H9 (cell line): ENCODE measurements around the gene PPP1CB. TPM values are rescaled to one million over a fixed set of nuclear protein-coding genes. Genes with fewer than 3 reads are reported as not detected.

ENCODE experiments used
- DNase-seq: peaks from one replicate; pipeline ENCODE4 v3.0.0-alpha.2; 2017
- H2AFZ ChIP-seq: one replicate; pipeline ENCODE4 v1.6.1; 2013; ENCODE audit warnings: mild to moderate bottlenecking, low read length, control low read depth, moderate library complexity
- H2AK5ac ChIP-seq: 2 replicates; pipeline ENCODE4 v1.6.1; 2013; ENCODE audit warnings: low read length, control low read depth, mixed read lengths; ENCODE audit not compliant: insufficient read length
- H2BK120ac ChIP-seq: one replicate; pipeline ENCODE4 v1.6.1; 2013; ENCODE audit warnings: low read depth, mild to moderate bottlenecking, low read length, control low read depth, inconsistent platforms; ENCODE audit not compliant: poor library complexity, severe bottlenecking
- H2BK12ac ChIP-seq: 2 replicates; pipeline ENCODE4 v1.6.1; 2013; ENCODE audit warnings: low read length, control low read depth, mixed read lengths, low read depth; ENCODE audit not compliant: insufficient read length
- H2BK15ac ChIP-seq: 2 replicates; pipeline ENCODE4 v1.6.1; 2013; ENCODE audit warnings: low read depth, low read length, control low read depth
- H2BK20ac ChIP-seq: one replicate; pipeline ENCODE4 v1.6.1; 2013; ENCODE audit warnings: low read depth, mild to moderate bottlenecking, low read length, control low read depth, inconsistent platforms; ENCODE audit not compliant: poor library complexity, severe bottlenecking
- H2BK5ac ChIP-seq: 2 replicates; pipeline ENCODE4 v1.6.1; 2013; ENCODE audit warnings: low read length, control low read depth, mixed read lengths; ENCODE audit not compliant: insufficient read length
- H3K14ac ChIP-seq: 2 replicates; pipeline ENCODE4 v1.6.1; 2013; ENCODE audit warnings: low read length, control low read depth; ENCODE audit not compliant: insufficient read depth
- H3K18ac ChIP-seq: 2 replicates; pipeline ENCODE4 v1.6.1; 2013; ENCODE audit warnings: low read depth, mild to moderate bottlenecking, mixed read lengths, low read length, control low read depth; ENCODE audit not compliant: insufficient read length
- H3K23ac ChIP-seq: 2 replicates; pipeline ENCODE4 v1.6.1; 2013; ENCODE audit warnings: low read length, control low read depth, mixed read lengths, low read depth; ENCODE audit not compliant: insufficient read length
- H3K23me2 ChIP-seq: 2 replicates; pipeline ENCODE4 v1.6.1; 2013; ENCODE audit warnings: low read depth, mild to moderate bottlenecking, mixed read lengths, low read length, control low read depth; ENCODE audit not compliant: insufficient read length, poor library complexity, severe bottlenecking
- H3K27ac ChIP-seq: 2 replicates; pipeline ENCODE4 v1.5.1; 2013; ENCODE audit warnings: low read length, control low read depth, mixed read lengths, low read depth; ENCODE audit not compliant: insufficient read length
- H3K27me3 ChIP-seq: 2 replicates; pipeline ENCODE4 v1.6.1; 2013; ENCODE audit warnings: low read length, control low read depth, inconsistent platforms; ENCODE audit not compliant: insufficient read depth
- H3K4ac ChIP-seq: 2 replicates; pipeline ENCODE4 v1.6.1; 2013; ENCODE audit warnings: low read depth, mild to moderate bottlenecking, control low read depth, inconsistent platforms, low read length, moderate library complexity
- H3K4me1 ChIP-seq: 2 replicates; pipeline ENCODE4 v1.6.1; 2013; ENCODE audit warnings: low read length, control low read depth, inconsistent platforms; ENCODE audit not compliant: insufficient read depth
- H3K4me2 ChIP-seq: 2 replicates; pipeline ENCODE4 v1.6.1; 2013; ENCODE audit warnings: low read length, control low read depth, mixed read lengths; ENCODE audit not compliant: insufficient read length, insufficient read depth
- H3K56ac ChIP-seq: 2 replicates; pipeline ENCODE4 v1.6.1; 2013; ENCODE audit warnings: low read depth, mild to moderate bottlenecking, mixed read lengths, low read length, control low read depth; ENCODE audit not compliant: insufficient read length
- H3K79me1 ChIP-seq: 2 replicates; pipeline ENCODE4 v1.6.1; 2013; ENCODE audit warnings: low read depth, mild to moderate bottlenecking, moderate library complexity, low read length, control low read depth, inconsistent platforms; ENCODE audit not compliant: insufficient read depth, poor library complexity, severe bottlenecking
- H3K79me2 ChIP-seq: 2 replicates; pipeline ENCODE4 v1.6.1; 2013; ENCODE audit warnings: low read length, control low read depth, inconsistent platforms; ENCODE audit not compliant: insufficient read depth
- H3K9ac ChIP-seq: 2 replicates; pipeline ENCODE4 v1.6.1; 2013; ENCODE audit warnings: low read length, control low read depth, mixed read lengths; ENCODE audit not compliant: insufficient read length; ENCODE audit errors: extremely low read depth
- H3K9me3 ChIP-seq: one replicate; pipeline ENCODE4 v1.6.1; 2013; ENCODE audit warnings: low read depth, low read length, inconsistent platforms; ENCODE audit not compliant: control insufficient read depth
- H3T11ph ChIP-seq: one replicate; pipeline ENCODE4 v1.6.1; 2013; ENCODE audit warnings: mild to moderate bottlenecking, low read length, control low read depth, inconsistent platforms
- H4K20me1 ChIP-seq: one replicate; pipeline ENCODE4 v1.6.1; 2013; ENCODE audit not compliant: control insufficient read depth, insufficient read length, insufficient read depth
- H4K5ac ChIP-seq: 2 replicates; pipeline ENCODE4 v1.6.1; 2013; ENCODE audit warnings: low read depth, mild to moderate bottlenecking, mixed read lengths, low read length, control low read depth; ENCODE audit not compliant: insufficient read length
- H4K8ac ChIP-seq: replicated peaks from 2 replicates; pipeline ENCODE4 v1.6.1; 2013; ENCODE audit warnings: low read length, control low read depth, mixed read lengths, low read depth; ENCODE audit not compliant: insufficient read length
- H4K91ac ChIP-seq: 2 replicates; pipeline ENCODE4 v1.6.1; 2013; ENCODE audit warnings: low read depth, mild to moderate bottlenecking, moderate library complexity, mixed read lengths, low read length, control low read depth; ENCODE audit not compliant: insufficient read length
- H3K27ac Mint-ChIP-seq, 3 experiments: 2 replicates in 2 of 3; 3 replicates in 1 of 3; pipeline ENCODE4 v1.8.0; 2020 to 2021; ENCODE audit warnings: mixed read lengths in 3 of 3, mild to moderate bottlenecking in 1 of 3, moderate library complexity in 1 of 3
- H3K27me3 Mint-ChIP-seq: 2 replicates; pipeline ENCODE4 v1.8.0; 2021; ENCODE audit warnings: low read depth, mild to moderate bottlenecking, moderate library complexity, mixed read lengths
- H3K36me3 Mint-ChIP-seq, 3 experiments: 2 replicates in 2 of 3; 3 replicates in 1 of 3; pipeline ENCODE4 v1.8.0; 2020 to 2021; ENCODE audit warnings: low read depth in 3 of 3, mixed read lengths in 3 of 3; ENCODE audit not compliant: insufficient read depth in 1 of 3
- H3K4me1 Mint-ChIP-seq, 2 experiments: 2 replicates each; pipeline ENCODE4 v1.8.0; 2020; ENCODE audit warnings: mixed read lengths in 2 of 2
- H3K4me3 Mint-ChIP-seq, 2 experiments: 2 replicates in 1 of 2; 3 replicates in 1 of 2; pipeline ENCODE4 v1.8.0; 2020 to 2021; ENCODE audit warnings: mild to moderate bottlenecking in 2 of 2, mixed read lengths in 2 of 2, moderate library complexity in 1 of 2
- H3K9me3 Mint-ChIP-seq, 2 experiments: 2 replicates in 1 of 2; 3 replicates in 1 of 2; pipeline ENCODE4 v1.8.0; 2020; ENCODE audit warnings: mild to moderate bottlenecking in 2 of 2, mixed read lengths in 2 of 2, moderate library complexity in 1 of 2
- CTCF ChIP-seq: fragments of 200-600 bp; sonication (generic); conservative IDR thresholded peaks from 3 replicates; pipeline ENCODE4 v1.8.0; 2021; ENCODE audit warnings: antibody characterized with exemption, mild to moderate bottlenecking
- WGBS: extraction: QIAGEN DNeasy Blood & Tissue Kit; methylation state at CpG from one replicate; pipeline ENCODE4 v1.1.7; 2013; ENCODE audit warnings: missing lambda C conversion rate, low lambda C conversion rate, mixed read lengths; ENCODE audit not compliant: insufficient read length; ENCODE audit errors: extremely low coverage; 5-methylcytosine and 5-hydroxymethylcytosine counted together
- total RNA-seq: library from RNA; stranded (reverse); gene quantifications from 2 replicates; pipeline ENCODE4 v1.2.1, GENCODE V29; 2021

The PPP1CB gene
- total RNA-seq, 1 experiment from 2014 or later = 184 TPM

- no peaks in the 10 kb centered on the region for H4K20me1 ChIP-seq
- DNase-seq = no peak
These were observed 2.7 kb downstream of the PPP1CB start for GRCh38 chr2:28754321-28754720.

More at GRCh38 chr2:28754321-28754720, 2.7 kb downstream of the PPP1CB start:
- no peak overlapping the region for H3K4ac ChIP-seq
- no peaks in the 10 kb centered on the region for H3K27me3 ChIP-seq
- no peak overlapping the region; a peak in 1 of 7 replicates for H3K27ac Mint-ChIP-seq
- peaks cover 4% of the 10 kb centered on the region for H3K79me1 ChIP-seq
- no peak overlapping the region for H3K27ac ChIP-seq
- H3K9me3 ChIP-seq = no peaks in the 10 kb centered on the region
- peaks cover 0 to 3% of the 10 kb centered on the region in 2 experiments; a peak in 1 of 5 replicates for H3K9me3 Mint-ChIP-seq
- no peak overlapping the region for H2BK5ac ChIP-seq
- H3K9ac ChIP-seq = no peak overlapping the region
- H3K4me1 ChIP-seq = no peaks in the 10 kb centered on the region; the same call in 1 of the 2 replicates
- H3K4me2 ChIP-seq = no peak overlapping the region
- TF ChIP-seq CTCF = no peak
- no peak overlapping the region for H3K56ac ChIP-seq
- H2BK12ac ChIP-seq = no peak overlapping the region
- H2BK120ac ChIP-seq = no peak overlapping the region
- H3K23ac ChIP-seq = no peak overlapping the region
- no peak overlapping the region for H2BK15ac ChIP-seq
- H3K27me3 Mint-ChIP-seq = no peaks in the 10 kb centered on the region; the same call in 1 of the 2 replicates
- no peak overlapping the region for H3T11ph ChIP-seq
- peaks cover 6% of the 10 kb centered on the region for H3K23me2 ChIP-seq
- H3K4me1 Mint-ChIP-seq = peaks cover 39% of the 10 kb centered on the region in 2 experiments
- H3K18ac ChIP-seq = no peak overlapping the region
- no CpG with 5 or more reads among the region's 4 CpGs for WGBS
- H3K4me3 Mint-ChIP-seq = peak overlapping the region; percentile 34 to 54; a peak in 3 of 5 replicates
- H2AFZ ChIP-seq = no peak overlapping the region
- H3K36me3 Mint-ChIP-seq = peaks cover 3 to 9% (median 5%) of the 10 kb centered on the region in 3 experiments; a peak in 3 of 7 replicates
- H4K5ac ChIP-seq = no peak overlapping the region
- H4K91ac ChIP-seq = no peak overlapping the region
- no peak overlapping the region for H3K14ac ChIP-seq
- H4K8ac ChIP-seq = no peak overlapping the region
- H2AK5ac ChIP-seq = no peak overlapping the region
- H2BK20ac ChIP-seq = no peak overlapping the region
- peaks cover 54% of the 10 kb centered on the region for H3K79me2 ChIP-seq
